HG02588 (cell line): ENCODE results near the gene FBXO41.

Experiments
- ATAC-seq: cut with Tn5 transposase; IDR thresholded peaks from one replicate; pipeline ENCODE4 v1.9.1; 2021; ENCODE audit warnings: mild to moderate bottlenecking, moderate library complexity; ENCODE audit not compliant: unreplicated experiment

Gene FBXO41

DNA sequence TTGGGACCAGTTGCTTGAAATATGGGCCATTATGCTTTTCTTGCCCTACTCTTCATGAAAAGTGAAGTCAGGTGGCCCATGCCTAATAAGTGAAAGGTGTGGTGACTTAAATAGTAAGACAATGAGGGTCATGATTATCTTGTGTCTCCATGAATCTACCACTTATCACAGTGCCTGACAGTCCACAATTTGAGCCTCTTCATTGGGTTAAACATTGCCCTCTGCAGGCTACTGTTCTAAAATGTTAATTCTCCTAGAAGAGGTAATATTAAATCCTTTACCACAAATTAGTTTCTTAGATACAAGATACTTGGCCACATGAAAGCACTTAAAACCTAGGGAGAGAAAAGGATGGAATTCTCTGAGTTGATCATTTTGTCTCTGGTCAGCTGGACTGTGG lies 5.0 kb upstream of the FBXO41 start:
- no peak for ATAC-seq

GRCh38 chr2:73286134-73286655 lies 1.9 kb upstream of the FBXO41 start:
- no peak for ATAC-seq

GRCh38 chr2:73285159-73285739 lies 971 bp upstream of the FBXO41 start:
- peak; percentile 35 for ATAC-seq

- peak; percentile 23 for ATAC-seq
Observed at GRCh38 chr2:73283545-73284295, 558 bp downstream of the FBXO41 start.

DNA sequence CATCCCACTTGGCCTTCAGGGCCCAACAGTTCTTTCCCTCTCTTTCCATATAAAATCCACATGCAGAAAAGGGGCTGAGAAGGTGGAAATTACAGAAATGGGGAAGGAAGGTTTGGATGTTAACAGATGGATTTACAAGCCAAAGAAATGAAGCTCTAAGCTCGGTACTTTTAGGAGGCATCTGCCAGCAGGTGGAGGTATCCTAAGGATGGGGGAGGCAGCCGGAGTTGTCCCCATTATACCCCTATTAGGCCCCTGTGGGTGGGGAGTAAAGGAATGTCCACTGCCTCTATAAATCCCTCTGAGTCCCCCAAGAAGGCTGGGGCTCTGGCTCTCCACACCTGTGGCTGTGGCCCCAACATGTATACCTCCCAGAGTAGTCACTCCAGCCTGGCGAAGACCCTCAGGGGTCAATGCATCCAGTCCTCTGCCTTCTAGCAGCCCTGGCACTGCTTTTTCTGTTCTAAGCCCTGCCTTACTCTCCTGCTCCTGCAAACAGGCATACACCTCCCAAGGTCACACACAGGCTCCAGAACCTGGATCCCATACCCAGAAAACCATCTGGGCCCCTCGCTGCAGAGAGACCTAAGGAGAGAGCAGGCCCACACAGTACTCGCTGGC lies 1.2 kb downstream of the FBXO41 start:
- no peak for ATAC-seq

- ATAC-seq: no peak
Observed at GRCh38 chr2:73281244-73281643, 3.0 kb downstream of the FBXO41 start.

GRCh38 chr2:73279852-73280251 lies 4.4 kb downstream of the FBXO41 start:
- ATAC-seq: no peak

- no peak for ATAC-seq
Observed at GRCh38 chr2:73272270-73272669, 12.0 kb downstream of the FBXO41 start.

GRCh38 chr2:73269686-73270465 lies 14.4 kb downstream of the FBXO41 start:
- peak; percentile 29 for ATAC-seq

DNA sequence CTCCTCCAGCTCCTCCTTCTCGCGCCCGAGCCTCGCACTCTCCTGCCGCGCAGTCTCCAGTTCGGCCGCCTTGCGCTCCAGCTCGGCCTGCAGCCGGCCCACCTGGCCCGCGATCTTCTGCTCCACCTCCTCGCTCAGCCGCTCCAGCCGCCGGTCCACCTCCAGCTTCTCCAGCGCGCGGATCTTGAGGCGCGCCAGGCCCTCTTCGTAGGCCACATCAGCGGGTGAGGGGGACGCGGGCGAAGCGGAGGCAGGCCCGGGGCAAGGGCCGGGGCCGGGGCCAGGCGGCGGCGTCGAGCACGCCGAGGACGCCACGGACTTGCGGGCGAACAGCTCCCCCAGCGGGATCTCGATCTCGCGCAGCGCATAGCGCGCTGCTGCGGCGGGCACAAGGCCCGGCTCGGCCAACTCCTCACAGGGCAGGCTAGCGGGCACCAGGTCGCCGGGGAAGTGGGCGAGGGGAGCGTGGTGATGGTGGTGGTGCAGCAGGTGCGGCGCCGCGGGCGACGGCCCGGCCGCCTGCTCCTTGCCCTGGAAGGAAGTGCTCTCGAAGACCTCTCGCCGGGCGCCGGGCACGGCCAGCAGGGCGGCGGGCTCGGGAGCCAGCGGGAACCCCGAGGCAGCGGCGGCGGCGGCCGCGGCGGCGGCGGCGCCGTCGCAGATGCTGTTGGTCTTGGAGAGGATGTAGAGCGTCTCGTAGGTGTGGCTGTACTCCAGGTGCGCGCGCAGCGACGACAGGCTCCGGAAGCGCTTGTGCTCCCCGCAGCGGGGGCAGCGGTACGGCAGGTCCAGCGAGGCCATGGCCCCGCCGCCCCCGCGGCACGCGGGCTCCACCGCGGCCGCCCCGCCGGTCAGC lies 15.2 kb downstream of the FBXO41 start:
- ATAC-seq: peak; percentile 85

GRCh38 chr2:73268366-73268829 lies 15.9 kb downstream of the FBXO41 start:
- ATAC-seq: no peak

- no peak for ATAC-seq
Observed at GRCh38 chr2:73267008-73267407, 17.3 kb downstream of the FBXO41 start.

DNA sequence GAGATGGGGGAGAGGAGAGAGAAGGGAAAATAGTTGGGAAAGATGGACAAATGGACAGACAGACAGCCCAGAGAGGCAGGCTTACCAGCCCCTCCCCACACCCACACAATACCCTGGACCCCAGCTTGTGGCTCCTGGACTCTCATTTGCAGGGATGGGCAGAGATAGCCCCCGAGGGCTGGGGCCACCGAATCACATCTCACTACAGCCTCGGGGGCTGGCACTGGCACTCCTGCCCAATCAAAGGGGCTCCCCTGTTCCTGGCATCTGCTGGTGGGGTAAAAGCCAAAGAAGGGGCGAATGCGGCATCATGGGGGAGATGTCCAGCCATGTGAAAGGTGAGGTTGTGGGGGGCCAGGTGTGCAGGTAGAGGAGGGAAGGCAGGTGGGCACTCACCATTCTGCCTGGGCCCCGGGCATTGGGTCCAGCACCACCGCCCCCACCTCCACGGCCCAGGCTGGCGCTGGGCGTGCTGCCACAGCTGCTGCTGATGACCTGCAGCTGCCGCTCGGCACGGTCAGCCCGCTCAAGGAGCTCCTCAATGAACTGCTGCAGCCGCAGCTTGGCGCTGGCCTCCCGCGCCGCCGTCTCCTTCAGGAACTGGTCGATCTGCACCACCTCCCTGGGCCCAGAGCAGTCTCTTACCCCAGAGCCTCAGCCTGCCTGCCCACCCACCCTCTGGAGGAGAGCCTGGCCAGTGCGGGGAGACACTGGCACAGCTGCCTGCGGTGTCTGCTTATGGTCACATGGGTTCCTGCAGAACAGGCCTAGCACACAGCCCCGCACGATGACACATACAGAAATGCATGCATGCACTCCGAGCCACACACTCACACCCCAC lies 18.0 kb downstream of the FBXO41 start:
- no peak for ATAC-seq

GRCh38 chr2:73265298-73266060 lies 18.8 kb downstream of the FBXO41 start:
- ATAC-seq: no peak

GRCh38 chr2:73264783-73265182 lies 19.5 kb downstream of the FBXO41 start:
- ATAC-seq: no peak

- no peak for ATAC-seq
Observed at GRCh38 chr2:73264332-73264606, 20.0 kb downstream of the FBXO41 start.

DNA sequence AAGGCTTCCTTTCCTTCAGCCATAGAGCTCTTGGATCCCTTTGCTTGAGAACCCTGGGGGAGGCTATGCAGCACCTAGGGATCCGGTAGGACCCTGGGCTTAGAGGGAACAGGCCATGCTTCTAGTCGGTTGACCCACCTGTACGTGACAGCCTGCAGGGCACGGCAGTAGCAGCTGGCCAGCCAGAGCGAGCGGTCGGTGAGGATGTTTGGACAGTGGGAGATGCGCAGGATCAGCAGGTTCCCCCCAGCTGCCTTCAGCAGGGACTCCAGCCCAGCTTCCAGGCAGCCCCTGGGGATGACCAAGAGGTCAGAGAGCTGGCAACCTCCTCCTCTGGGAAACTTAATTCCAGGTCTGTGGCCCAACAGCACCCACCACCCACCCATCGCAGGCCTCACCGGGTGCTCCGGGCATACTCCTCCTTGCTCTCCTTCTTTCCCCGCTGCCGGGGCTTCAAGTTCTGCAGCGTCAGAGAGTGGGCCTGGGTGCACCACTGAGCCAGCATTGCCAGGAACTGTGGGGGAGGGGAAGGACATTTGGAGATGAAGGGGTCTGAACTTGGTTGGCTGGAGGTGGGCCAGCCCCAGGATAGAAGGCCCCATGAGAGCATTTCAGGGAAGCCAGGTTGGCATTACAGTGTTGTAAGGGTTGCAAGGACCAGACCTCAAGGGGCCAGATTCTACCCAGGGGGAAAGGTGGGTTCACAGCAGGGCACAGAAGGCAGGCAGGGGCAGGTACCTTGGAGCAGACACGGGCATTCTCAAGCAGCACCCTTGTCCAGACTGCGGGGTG lies 20.5 kb downstream of the FBXO41 start:
- no peak for ATAC-seq
